Measurements from ENCODE around the gene STEAP4. TPM values are rescaled to one million over a fixed set of nuclear protein-coding genes. Genes with fewer than 3 reads are reported as not detected.

STEAP4 gene
- total RNA-seq, 1 experiment from 2014 or later = not detected

DNA sequence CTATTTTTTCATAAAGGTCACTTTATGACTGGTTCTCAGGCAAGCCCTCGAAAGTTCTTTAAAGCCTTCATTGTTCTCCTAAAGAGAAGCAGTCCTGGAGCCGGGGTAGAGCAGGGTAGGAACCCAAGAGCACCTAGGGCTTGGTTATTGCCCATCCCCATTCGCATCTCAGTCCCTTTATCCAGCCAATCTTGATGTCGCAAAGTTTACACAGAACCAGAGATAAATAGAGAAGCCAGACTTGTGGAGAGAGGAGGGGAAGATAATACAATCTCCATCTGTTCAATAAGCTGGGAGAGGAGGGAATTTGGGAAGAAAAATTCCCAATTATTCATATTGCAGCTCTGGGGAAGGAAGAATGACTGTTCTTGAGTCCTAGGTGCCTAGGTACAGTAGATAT lies 80.5 kb downstream of the STEAP4 start:
- Histone ChIP-seq H3K14ac (ENCODE audit: insufficient read depth, low read length) (no peak overlapping the region), H3K4ac (ENCODE audit: low read depth, low read length) (no peak overlapping the region), H2AK5ac (ENCODE audit: insufficient read length, low read length) (no peak overlapping the region), H3T11ph (ENCODE audit: low read length) (no peak overlapping the region), H4K91ac (ENCODE audit: insufficient read length, low read depth, low read length) (no peak overlapping the region), H3K4me2 (ENCODE audit: insufficient read depth, insufficient read length, low read length) (no peak overlapping the region), H3K79me1 (ENCODE audit: insufficient read depth, low read depth, low read length, poor library complexity, severe bottlenecking) (no peaks in the 10 kb centered on the region), H3K4me1 (ENCODE audit: insufficient read depth, low read length) (no peaks in the 10 kb centered on the region), H3K27me3 (ENCODE audit: insufficient read depth, low read length) (no peaks in the 10 kb centered on the region), H3K23me2 (ENCODE audit: insufficient read length, low read depth, low read length, poor library complexity, severe bottlenecking) (no peaks in the 10 kb centered on the region), H2BK5ac (ENCODE audit: insufficient read length, low read length) (no peak overlapping the region), H4K8ac (replicated peaks; ENCODE audit: insufficient read length, low read depth, low read length) (no peak overlapping the region), H3K9me3 (ENCODE audit: control insufficient read depth, low read depth, low read length) (no peaks in the 10 kb centered on the region), H3K18ac (ENCODE audit: insufficient read length, low read depth, low read length) (no peak overlapping the region), H2BK20ac (ENCODE audit: low read depth, low read length, poor library complexity, severe bottlenecking) (no peak overlapping the region), H3K9ac (ENCODE audit: extremely low read depth, insufficient read length, low read length) (no peak overlapping the region), H3K27ac (ENCODE audit: insufficient read length, low read depth, low read length) (no peak overlapping the region), H3K79me2 (ENCODE audit: insufficient read depth, low read length) (no peaks in the 10 kb centered on the region), H2BK12ac (ENCODE audit: insufficient read length, low read depth, low read length) (no peak overlapping the region), H2BK120ac (ENCODE audit: low read depth, low read length, poor library complexity, severe bottlenecking) (no peak overlapping the region), H2BK15ac (ENCODE audit: low read depth, low read length) (no peak overlapping the region), H3K56ac (ENCODE audit: insufficient read length, low read depth, low read length) (no peak overlapping the region), H4K20me1 (ENCODE audit: control insufficient read depth, insufficient read depth, insufficient read length) (no peaks in the 10 kb centered on the region), H3K23ac (ENCODE audit: insufficient read length, low read depth, low read length) (no peak overlapping the region), H4K5ac (ENCODE audit: insufficient read length, low read depth, low read length) (no peak overlapping the region), H2AFZ (ENCODE audit: low read length) (no peak overlapping the region)
- no peak overlapping the region for H3K4me3 Mint-ChIP-seq
- H3K9me3 Mint-ChIP-seq = no peaks in the 10 kb centered on the region
- no peaks in the 10 kb centered on the region for H3K27me3 Mint-ChIP-seq (ENCODE audit: low read depth)
- H3K36me3 Mint-ChIP-seq (ENCODE audit: insufficient read depth in 1 of 3, low read depth in 3 of 3) = no peaks in the 10 kb centered on the region
- H3K27ac Mint-ChIP-seq = no peak overlapping the region
- TF ChIP-seq CTCF (conservative IDR thresholded peaks at IDR 0.05) = no peak
- no CpG with 5 or more reads among the region's 4 CpGs for WGBS (ENCODE audit: extremely low coverage, insufficient read length, low lambda C conversion rate)
- peaks cover under 1% of the 10 kb centered on the region in 2 experiments for H3K4me1 Mint-ChIP-seq
- no peak for DNase-seq
